Vagina (tissue), 2 donors: ENCODE results near the gene PTMA. TPM values are rescaled to one million over a fixed set of nuclear protein-coding genes. Genes with fewer than 3 reads are reported as not detected.

Experiments used
- DNase-seq, 2 donors: peaks; one replicate each; pipeline ENCODE4 v3.0.0-alpha.2; 2017; ENCODE audit errors: extremely low spot score in 2 of 2
- H3K27ac ChIP-seq: fragments of 200-600 bp; sonication (generic); one replicate; pipeline ENCODE4 v1.5.1; 2019
- H3K27me3 ChIP-seq: fragments of 200-600 bp; sonication (generic); one replicate; pipeline ENCODE4 v1.5.1; 2019
- H3K36me3 ChIP-seq, 2 donors: fragments of 200-600 bp; sonication (generic); one replicate each; pipeline ENCODE4 v1.5.1; 2017 to 2019
- H3K4me1 ChIP-seq: fragments of 200-600 bp; sonication (generic); one replicate; pipeline ENCODE4 v1.5.1; 2019
- H3K4me3 ChIP-seq, 2 donors: fragments of 200-600 bp; sonication (generic); 1 replicate in 1 of 2; 2 replicates in 1 of 2; pipeline ENCODE4 v1.5.1; 2016 to 2019
- H3K9me3 ChIP-seq: fragments of 200-600 bp; sonication (generic); one replicate; pipeline ENCODE4 v1.5.1; 2019
- CTCF ChIP-seq, 3 experiments: fragments of 450-650 bp in 2 of 3; fragments of 200-600 bp in 1 of 3; sonication (generic) in 1 of 3; IDR thresholded peaks; one replicate each; pipeline ENCODE4 v1.5.1; 2017 to 2019; ENCODE audit warnings: antibody characterized with exemption in 3 of 3, mild to moderate bottlenecking in 2 of 3, moderate library complexity in 2 of 3
- POLR2A ChIP-seq, 2 donors: fragments of 450-650 bp; IDR thresholded peaks; one replicate each; pipeline ENCODE4 v1.6.1; 2017; ENCODE audit warnings: antibody characterized with exemption in 2 of 2, mild to moderate bottlenecking in 2 of 2, moderate library complexity in 2 of 2
- POLR2AphosphoS5 ChIP-seq, 2 donors: sonication (generic); formaldehyde crosslinking; IDR thresholded peaks; one replicate each; pipeline ENCODE4 v1.9.0; 2017; ENCODE audit warnings: antibody characterized with exemption in 2 of 2, mild to moderate bottlenecking in 2 of 2, low read depth in 1 of 2; ENCODE audit not compliant: insufficient read depth in 1 of 2
- intact Hi-C: fragments of 100-400 bp; cut with DNase I; formaldehyde crosslinking; loops from one replicate; pipeline ENCODE4 v1.15.1; 2023
- total RNA-seq: library from RNA; depleted of rRNA; stranded (reverse); fragments of >200 nt; gene quantifications from one replicate; pipeline ENCODE4 v1.2.3, GENCODE V29; 2016

PTMA gene
- total RNA-seq, 1 donor from 2014 or later = 536 TPM

GRCh38 chr2:231662811-231663457 is 45.4 kb upstream of the PTMA start:
- no peak for DNase-seq
- H3K4me3 ChIP-seq = peak overlapping the region; percentile 44 to 57
- no peaks in the 10 kb centered on the region for H3K9me3 ChIP-seq
- H3K27me3 ChIP-seq = no peaks in the 10 kb centered on the region
- no peaks in the 10 kb centered on the region for H3K36me3 ChIP-seq
- peaks cover 34% of the 10 kb centered on the region for H3K4me1 ChIP-seq
- intact Hi-C loops = no loop called here
- TF ChIP-seq CTCF (IDR thresholded peaks at IDR 0.05) (no peak), POLR2A (IDR thresholded peaks at IDR 0.05) (no peak), POLR2AphosphoS5 (IDR thresholded peaks at IDR 0.05; ENCODE audit: insufficient read depth in 1 of 2, low read depth in 1 of 2) (no peak)
- peak overlapping the region; percentile 98 for H3K27ac ChIP-seq

- intact Hi-C loops = no loop called here
- no peaks in the 10 kb centered on the region for H3K9me3 ChIP-seq
- H3K27me3 ChIP-seq = no peaks in the 10 kb centered on the region
- no peak for DNase-seq
- no peak overlapping the region for H3K4me3 ChIP-seq
- H3K36me3 ChIP-seq = no peaks in the 10 kb centered on the region
- peak overlapping the region; percentile 98 for H3K27ac ChIP-seq
- no peak for TF ChIP-seq POLR2AphosphoS5 (IDR thresholded peaks at IDR 0.05; ENCODE audit: insufficient read depth in 1 of 2, low read depth in 1 of 2)
- TF ChIP-seq POLR2A (IDR thresholded peaks at IDR 0.05) = no peak
- TF ChIP-seq CTCF (IDR thresholded peaks at IDR 0.05) = no peak
- H3K4me1 ChIP-seq = peaks cover 34% of the 10 kb centered on the region
These were observed 44.7 kb upstream of the PTMA start for GRCh38 chr2:231663458-231664212.

GRCh38 chr2:231664727-231665126 is 43.6 kb upstream of the PTMA start:
- TF ChIP-seq CTCF (IDR thresholded peaks at IDR 0.05) = no peak
- no peak for TF ChIP-seq POLR2A (IDR thresholded peaks at IDR 0.05)
- no peak for TF ChIP-seq POLR2AphosphoS5 (IDR thresholded peaks at IDR 0.05; ENCODE audit: insufficient read depth in 1 of 2, low read depth in 1 of 2)
- Histone ChIP-seq H3K4me3 (no peak overlapping the region), H3K27me3 (no peaks in the 10 kb centered on the region), H3K4me1 (peaks cover 34% of the 10 kb centered on the region), H3K36me3 (no peaks in the 10 kb centered on the region), H3K27ac (peak overlapping the region; percentile 98), H3K9me3 (no peaks in the 10 kb centered on the region)
- intact Hi-C loops = no loop called here
- DNase-seq = no peak

GRCh38 chr2:231665245-231666170 is 42.8 kb upstream of the PTMA start:
- Histone ChIP-seq H3K4me1 (peaks cover 35% of the 10 kb centered on the region), H3K4me3 (peak overlapping the region; percentile 44 to 65), H3K36me3 (no peaks in the 10 kb centered on the region), H3K27me3 (no peaks in the 10 kb centered on the region), H3K9me3 (no peaks in the 10 kb centered on the region), H3K27ac (peak overlapping the region; percentile 98)
- DNase-seq = peak in 1 of 2 donors; percentile 83
- intact Hi-C loops = loop anchor here (2.0 kb wide), 1 partner anchor 53 kb away; no protein-coding TSS in a partner anchor
- TF ChIP-seq CTCF (IDR thresholded peaks at IDR 0.05) = no peak
- TF ChIP-seq POLR2AphosphoS5 (IDR thresholded peaks at IDR 0.05; ENCODE audit: insufficient read depth in 1 of 2, low read depth in 1 of 2) = no peak
- TF ChIP-seq POLR2A (IDR thresholded peaks at IDR 0.05) = no peak
